Activated CD4-positive, alpha-beta memory T cell treated with anti-CD3 and anti-CD28 coated beads, Interleukin-2, amount 10 ng/mL, durations not matched to agents 7 days and 5 days (primary cell): Measurements from ENCODE around the gene ARFIP1. TPM values are rescaled to one million over a fixed set of nuclear protein-coding genes. Genes with fewer than 3 reads are reported as not detected.
"Not testable (repeated sequence)": the region's sequence is repeated elsewhere in the genome, so short reads cannot be mapped to it uniquely, and the experiment has no call there.

Experiments used
- CTCF ChIA-PET: fragments of 350-600 bp; sonication (Branson Sonifier 250); formaldehyde crosslinking; loops from one replicate; lab custom pipeline; 2021; ENCODE audit warnings: antibody characterized with exemption, inconsistent platforms; lab: Charles Lee
- POLR2A ChIA-PET: fragments of 350-600 bp; sonication (Branson Sonifier 250); formaldehyde crosslinking; loops from one replicate; lab custom pipeline; 2021; ENCODE audit warnings: antibody characterized with exemption; lab: Charles Lee
- DNase-seq: peaks from one replicate; pipeline ENCODE4 v3.0.0-alpha.2; 2020
- H3K27ac Mint-ChIP-seq: one replicate; pipeline ENCODE4 v1.8.0; 2021; ENCODE audit warnings: mild to moderate bottlenecking, mixed read lengths
- H3K27me3 Mint-ChIP-seq: one replicate; pipeline ENCODE4 v1.8.0; 2021; ENCODE audit warnings: mixed read lengths
- H3K36me3 Mint-ChIP-seq: one replicate; pipeline ENCODE4 v1.8.0; 2021; ENCODE audit warnings: low read depth, mixed read lengths
- H3K4me1 Mint-ChIP-seq: one replicate; pipeline ENCODE4 v1.8.0; 2021; ENCODE audit warnings: mixed read lengths
- H3K4me3 Mint-ChIP-seq: one replicate; pipeline ENCODE4 v1.8.0; 2021; ENCODE audit warnings: mild to moderate bottlenecking, mixed read lengths
- H3K9me3 Mint-ChIP-seq: one replicate; pipeline ENCODE4 v1.8.0; 2021; ENCODE audit warnings: mixed read lengths
- total RNA-seq, 2 experiments: library from RNA; stranded (reverse); gene quantifications; one replicate each; pipeline ENCODE4 v1.2.3, GENCODE V29; 2021

ARFIP1 gene
- total RNA-seq, 2 experiments from 2014 or later: 15.5 to 16.3 TPM

DNA sequence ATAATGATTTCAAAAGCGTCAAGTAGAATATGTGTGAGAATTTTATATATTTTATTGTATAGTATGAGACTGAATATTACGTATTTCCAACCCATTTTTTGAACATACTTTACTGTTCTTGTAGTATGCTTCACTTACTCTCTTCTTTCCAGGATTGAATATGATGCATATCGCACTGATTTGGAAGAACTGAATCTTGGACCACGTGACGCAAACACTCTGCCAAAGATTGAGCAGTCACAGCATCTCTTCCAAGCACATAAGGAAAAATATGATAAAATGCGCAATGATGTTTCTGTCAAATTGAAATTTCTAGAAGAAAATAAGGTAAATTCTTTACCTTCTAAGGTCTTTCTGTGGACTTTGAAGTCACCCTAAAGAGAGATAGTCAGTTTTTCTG, 108.2 kb downstream of the ARFIP1 start:
- CTCF ChIA-PET: no interaction called here
- POLR2A ChIA-PET: no interaction called here

DNA sequence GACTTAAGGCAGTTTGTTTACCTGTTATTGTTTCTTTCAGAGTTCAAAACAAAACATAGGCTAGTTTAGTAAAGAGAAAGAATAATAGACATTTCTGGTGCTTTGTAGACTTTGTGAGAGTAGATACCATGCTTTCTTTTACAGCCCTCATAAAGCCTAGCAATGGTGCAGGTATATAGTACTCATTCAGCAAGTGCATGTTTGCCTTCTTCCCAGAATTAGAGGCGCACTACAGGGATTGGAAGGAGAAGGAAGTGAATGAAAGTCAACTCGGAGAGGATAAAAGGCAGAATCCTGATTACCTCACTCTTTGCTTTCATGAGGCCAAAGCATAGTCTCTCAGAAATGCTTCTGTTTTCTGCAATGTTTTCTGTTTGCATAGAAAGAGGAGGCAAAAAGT, 113.2 kb downstream of the ARFIP1 start:
- DNase-seq: no peak
- Mint-ChIP-seq H3K27ac (no peak overlapping the region), H3K36me3 (peaks cover 13% of the 10 kb centered on the region), H3K27me3 (no peaks in the 10 kb centered on the region), H3K9me3 (no peaks in the 10 kb centered on the region), H3K4me1 (no peaks in the 10 kb centered on the region), H3K4me3 (no peak overlapping the region)
- ChIA-PET CTCF (no interaction called here), POLR2A (no interaction called here)

More for the DNA sequence above, 108.2 kb downstream of the ARFIP1 start:
- no peak overlapping the region for H3K27ac Mint-ChIP-seq
- no peak for DNase-seq
- peaks cover 9% of the 10 kb centered on the region for H3K36me3 Mint-ChIP-seq
- H3K4me3 Mint-ChIP-seq: no peak overlapping the region
- H3K27me3 Mint-ChIP-seq: no peaks in the 10 kb centered on the region
- no peaks in the 10 kb centered on the region for H3K9me3 Mint-ChIP-seq
- no peaks in the 10 kb centered on the region for H3K4me1 Mint-ChIP-seq

DNA sequence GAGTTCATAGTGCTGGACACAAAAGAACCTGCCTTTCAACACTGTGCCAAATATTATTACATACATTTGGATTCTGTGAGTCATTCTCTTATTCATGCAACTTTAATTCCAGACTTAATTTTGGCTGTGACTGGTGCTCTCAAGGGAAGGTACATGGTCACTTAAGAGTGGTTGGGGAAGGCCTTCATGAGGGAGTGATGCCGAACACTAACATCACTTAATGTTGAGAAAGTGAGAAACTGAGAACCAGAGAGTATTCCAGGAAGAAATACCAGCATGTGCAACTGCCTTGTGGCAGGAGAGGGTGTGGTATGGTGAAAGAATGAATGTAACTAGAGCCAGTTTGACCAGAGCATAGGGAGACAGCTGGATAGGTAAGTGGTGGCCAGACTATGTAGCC, 114.9 kb downstream of the ARFIP1 start:
- H3K27ac Mint-ChIP-seq: no peak overlapping the region
- no peak for DNase-seq
- H3K4me1 Mint-ChIP-seq: peaks cover 2% of the 10 kb centered on the region
- H3K9me3 Mint-ChIP-seq: no peaks in the 10 kb centered on the region
- H3K4me3 Mint-ChIP-seq: no peak overlapping the region
- ChIA-PET CTCF (no interaction called here), POLR2A (no interaction called here)
- no peaks in the 10 kb centered on the region for H3K27me3 Mint-ChIP-seq
- peaks cover 13% of the 10 kb centered on the region for H3K36me3 Mint-ChIP-seq

DNA sequence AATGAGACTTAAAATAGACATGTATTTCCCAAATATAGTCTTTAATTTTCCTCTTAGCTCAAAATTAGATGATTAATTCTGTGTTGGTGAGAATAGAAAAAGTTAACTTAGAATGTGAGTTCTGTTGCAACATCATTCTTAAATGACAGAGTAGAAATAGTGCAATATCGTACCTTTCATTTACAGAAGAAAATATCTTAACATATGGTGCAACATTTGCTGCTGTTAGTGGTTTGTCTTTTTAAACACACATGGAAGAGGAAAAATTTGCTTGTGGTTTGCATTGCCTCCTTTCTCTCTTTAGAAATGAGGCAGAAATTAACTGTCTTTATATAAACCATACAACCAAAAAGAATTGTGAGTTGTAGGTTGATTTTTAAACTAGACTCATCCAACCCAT, 117.1 kb downstream of the ARFIP1 start:
- ChIA-PET CTCF (no interaction called here), POLR2A (no interaction called here)
- Mint-ChIP-seq H3K27ac (no peak overlapping the region), H3K36me3 (peaks cover 8% of the 10 kb centered on the region), H3K4me3 (no peak overlapping the region), H3K4me1 (peaks cover 2% of the 10 kb centered on the region), H3K9me3 (no peaks in the 10 kb centered on the region), H3K27me3 (no peaks in the 10 kb centered on the region)
- DNase-seq: no peak

DNA sequence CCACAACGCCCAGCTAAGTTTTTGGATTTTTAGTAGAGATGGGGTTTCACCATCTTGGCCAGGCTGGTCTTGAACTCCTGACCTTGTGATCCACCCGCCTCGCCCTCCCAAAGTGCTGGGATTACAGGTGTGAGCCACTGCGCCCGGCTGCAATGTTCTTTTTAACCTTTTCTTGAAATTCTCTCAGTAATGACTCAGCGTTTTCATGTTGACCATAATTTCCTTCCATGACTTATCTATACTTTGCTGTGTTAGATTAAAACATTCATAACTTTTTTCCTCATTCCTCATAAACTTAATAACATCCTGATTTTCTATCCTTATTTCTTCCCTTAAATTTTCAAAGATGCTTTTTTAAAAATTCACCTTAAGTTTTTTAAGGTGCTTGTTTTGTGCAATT, 118.4 kb downstream of the ARFIP1 start:
- POLR2A ChIA-PET, H3K36me3 Mint-ChIP-seq, H3K9me3 Mint-ChIP-seq, H3K4me1 Mint-ChIP-seq, H3K27ac Mint-ChIP-seq, CTCF ChIA-PET, DNase-seq, H3K27me3 Mint-ChIP-seq, H3K4me3 Mint-ChIP-seq: not testable (repeated sequence)

DNA sequence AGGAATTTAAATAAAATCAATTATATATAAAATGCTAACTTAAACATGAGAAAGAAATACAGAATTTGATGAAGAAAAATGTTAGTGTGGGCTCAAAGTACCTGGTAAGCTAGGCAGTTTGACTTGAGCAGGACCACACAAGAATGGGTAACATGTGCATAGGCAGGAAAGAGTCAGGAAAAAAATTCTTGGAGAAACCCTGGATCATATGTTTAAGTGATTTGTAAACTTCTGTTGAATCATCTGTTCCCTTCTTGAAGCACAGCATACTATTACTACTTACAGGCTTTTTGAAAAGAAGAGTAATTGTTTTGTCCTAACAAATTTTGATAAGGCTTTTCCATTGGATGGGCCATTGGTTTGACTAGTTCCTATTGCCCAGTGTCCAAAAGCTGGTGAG, 118.9 kb downstream of the ARFIP1 start:
- Mint-ChIP-seq H3K4me3 (no peak overlapping the region), H3K27ac (no peak overlapping the region), H3K4me1 (peaks cover 2% of the 10 kb centered on the region), H3K36me3 (peaks cover 4% of the 10 kb centered on the region), H3K9me3 (no peaks in the 10 kb centered on the region), H3K27me3 (no peaks in the 10 kb centered on the region)
- POLR2A ChIA-PET: no interaction called here
- CTCF ChIA-PET: no interaction called here
- no peak for DNase-seq

DNA sequence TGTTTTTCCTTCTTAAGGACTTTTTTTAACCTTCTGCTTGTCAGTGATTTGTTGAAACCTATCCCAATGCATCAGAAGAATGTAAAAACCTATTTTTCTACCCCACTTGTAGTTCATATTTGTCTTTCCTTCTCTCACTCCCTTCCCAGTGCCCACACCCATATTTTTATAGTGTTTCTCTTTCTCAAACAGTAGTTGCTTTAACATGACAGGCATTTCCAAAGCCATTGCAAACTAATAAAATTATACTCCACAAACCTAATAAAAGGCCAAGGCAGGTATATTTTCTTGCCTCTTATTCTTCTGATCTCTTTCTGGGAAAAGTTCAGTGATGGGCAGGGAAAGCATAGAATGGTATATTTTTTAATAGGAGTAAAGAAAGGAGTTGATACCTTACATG, 120.6 kb downstream of the ARFIP1 start:
- Mint-ChIP-seq H3K9me3 (no peaks in the 10 kb centered on the region), H3K4me3 (no peak overlapping the region)
- CTCF ChIA-PET: no interaction called here

DNA sequence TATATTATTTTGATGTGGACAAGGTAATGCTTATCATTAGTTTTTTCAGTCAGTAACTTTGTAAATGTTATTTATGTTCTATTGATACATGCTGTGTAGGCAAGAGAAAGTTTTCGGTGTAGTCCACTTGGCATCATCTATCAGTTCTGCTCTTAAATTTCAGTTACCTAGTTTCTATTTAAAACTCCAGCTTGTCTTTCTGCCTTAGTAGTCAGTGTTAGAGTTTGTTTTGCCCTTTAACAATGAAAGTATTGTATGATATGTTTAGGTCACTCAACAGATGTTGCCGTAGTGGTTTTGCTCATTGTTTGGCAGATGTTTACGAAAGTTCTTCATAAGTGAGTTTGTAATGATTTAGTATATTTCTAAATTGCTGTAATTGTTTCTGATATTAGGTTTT, 121.5 kb downstream of the ARFIP1 start:
- ChIA-PET CTCF (no interaction called here), POLR2A (no interaction called here)
- no peak overlapping the region for H3K4me3 Mint-ChIP-seq
- DNase-seq: no peak
- peaks cover 5% of the 10 kb centered on the region for H3K36me3 Mint-ChIP-seq
- H3K9me3 Mint-ChIP-seq: no peaks in the 10 kb centered on the region
- peaks cover 2% of the 10 kb centered on the region for H3K4me1 Mint-ChIP-seq
- no peak overlapping the region for H3K27ac Mint-ChIP-seq
- H3K27me3 Mint-ChIP-seq: no peaks in the 10 kb centered on the region

More for the DNA sequence above, 120.6 kb downstream of the ARFIP1 start:
- H3K36me3 Mint-ChIP-seq: peaks cover 3% of the 10 kb centered on the region
- no peaks in the 10 kb centered on the region for H3K27me3 Mint-ChIP-seq
- POLR2A ChIA-PET: no interaction called here
- H3K4me1 Mint-ChIP-seq: peaks cover 2% of the 10 kb centered on the region
- no peak for DNase-seq
- no peak overlapping the region for H3K27ac Mint-ChIP-seq

DNA sequence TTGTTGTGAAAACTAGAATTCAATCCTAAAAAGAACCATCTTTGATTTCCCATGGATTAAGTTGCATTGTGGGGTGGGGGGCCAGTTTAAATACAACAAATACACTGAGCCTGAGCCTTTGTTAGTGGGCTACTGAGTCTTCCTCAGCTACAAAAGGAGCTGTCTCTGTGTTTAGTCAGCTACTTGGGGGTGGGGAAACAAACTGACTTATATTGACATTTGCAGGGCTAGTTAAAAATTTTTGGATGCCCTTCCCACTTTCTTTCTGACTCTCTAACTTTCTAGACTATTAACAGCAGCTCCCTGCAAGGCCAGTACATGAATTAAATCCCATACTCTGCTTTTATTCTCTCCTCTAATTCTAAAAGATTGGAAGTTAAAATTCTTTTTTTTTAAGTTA, 123.9 kb downstream of the ARFIP1 start:
- POLR2A ChIA-PET: no interaction called here
- H3K36me3 Mint-ChIP-seq: peaks cover 12% of the 10 kb centered on the region
- no peaks in the 10 kb centered on the region for H3K4me1 Mint-ChIP-seq
- no peaks in the 10 kb centered on the region for H3K27me3 Mint-ChIP-seq
- no peak for DNase-seq
- no peak overlapping the region for H3K4me3 Mint-ChIP-seq
- CTCF ChIA-PET: interaction anchor here (0.9 kb wide), 1 partner anchor 11 kb away, joined by 3 read pairs; no protein-coding TSS in a partner anchor
- H3K9me3 Mint-ChIP-seq: no peaks in the 10 kb centered on the region
- H3K27ac Mint-ChIP-seq: no peak overlapping the region

DNA sequence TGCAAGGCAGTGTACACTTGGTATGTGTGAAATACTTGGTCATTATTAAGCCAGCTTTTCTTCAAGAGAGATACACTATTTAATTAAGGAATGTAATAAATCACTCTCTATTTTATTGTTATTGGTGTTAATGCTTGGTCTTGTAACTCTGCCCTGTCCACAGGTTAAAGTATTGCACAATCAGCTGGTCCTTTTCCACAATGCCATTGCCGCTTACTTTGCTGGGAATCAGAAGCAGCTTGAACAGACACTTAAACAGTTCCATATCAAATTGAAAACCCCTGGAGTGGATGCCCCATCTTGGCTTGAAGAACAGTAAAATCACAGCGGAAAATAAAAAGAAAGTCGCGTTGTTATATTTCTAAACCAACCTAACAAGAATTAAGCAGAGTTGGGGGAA, 130.1 kb downstream of the ARFIP1 start:
- Mint-ChIP-seq H3K27ac (no peak overlapping the region), H3K9me3 (no peaks in the 10 kb centered on the region), H3K4me1 (no peaks in the 10 kb centered on the region), H3K36me3 (peaks cover 19% of the 10 kb centered on the region), H3K27me3 (no peaks in the 10 kb centered on the region), H3K4me3 (no peak overlapping the region)
- DNase-seq: no peak
- CTCF ChIA-PET: no interaction called here
- POLR2A ChIA-PET: no interaction called here

DNA sequence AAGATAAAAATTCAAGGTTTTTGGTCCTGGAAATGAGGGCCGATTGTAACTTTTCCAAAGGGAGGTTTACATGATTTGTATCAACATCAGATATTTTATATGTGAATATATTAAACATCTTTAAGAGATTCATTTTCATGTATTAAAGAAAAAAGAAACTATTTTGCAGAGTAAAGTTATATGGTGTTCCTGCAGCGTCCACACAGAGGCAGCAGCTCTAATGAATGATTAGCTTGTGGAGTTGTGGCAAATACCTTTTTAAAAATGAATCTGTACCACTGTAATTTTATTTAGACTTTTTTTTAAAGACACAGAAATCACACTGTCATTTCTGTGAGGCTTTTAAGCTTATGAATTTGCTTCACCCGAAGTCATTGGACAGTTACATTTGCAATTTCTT, 130.8 kb downstream of the ARFIP1 start:
- no peaks in the 10 kb centered on the region for H3K27me3 Mint-ChIP-seq
- H3K4me3 Mint-ChIP-seq: no peak overlapping the region
- CTCF ChIA-PET: no interaction called here
- H3K4me1 Mint-ChIP-seq: no peaks in the 10 kb centered on the region
- POLR2A ChIA-PET: no interaction called here
- H3K9me3 Mint-ChIP-seq: no peaks in the 10 kb centered on the region
- no peak overlapping the region for H3K27ac Mint-ChIP-seq
- H3K36me3 Mint-ChIP-seq: peaks cover 19% of the 10 kb centered on the region
- no peak for DNase-seq

DNA sequence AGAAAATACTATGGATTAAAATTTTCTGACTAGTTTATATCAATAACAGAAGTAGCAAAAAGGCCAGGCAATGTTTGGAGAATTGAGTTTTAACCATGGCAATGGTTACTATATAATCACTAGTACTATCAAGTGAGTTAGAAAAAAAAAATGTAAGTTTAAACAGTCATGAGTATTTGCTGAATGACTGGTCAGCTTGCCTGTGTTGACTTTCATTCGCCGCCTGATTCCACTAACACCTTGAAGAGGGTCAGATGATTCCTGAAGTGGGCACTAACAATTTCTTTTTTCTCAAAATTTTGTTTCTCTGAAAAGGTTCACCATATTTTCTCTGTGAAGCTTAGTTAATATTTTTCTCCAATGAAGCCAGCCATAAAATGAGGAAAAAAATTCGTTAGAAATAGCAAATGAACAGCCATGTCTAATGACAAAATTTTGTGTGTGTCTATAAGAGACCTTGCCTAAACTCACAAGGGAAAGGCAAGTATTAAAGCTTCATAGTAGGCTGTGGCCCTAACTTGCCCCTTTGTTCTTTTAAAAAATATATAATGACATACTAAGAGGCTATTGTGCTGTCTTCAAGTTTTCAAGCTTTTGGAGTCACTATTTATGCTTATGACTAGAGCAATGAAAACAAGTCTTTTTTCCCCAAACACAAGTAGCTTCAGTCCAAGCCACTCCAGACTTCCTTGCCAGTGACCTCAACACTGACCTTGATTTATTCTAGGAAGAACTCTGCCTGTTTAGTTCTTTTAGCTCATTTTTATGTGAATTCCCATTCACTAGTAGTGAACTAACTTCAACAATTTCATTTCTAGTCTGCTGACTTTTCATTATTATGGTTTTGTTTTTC, 138.0 kb downstream of the ARFIP1 start:
- ChIA-PET POLR2A (no interaction called here), CTCF (no interaction called here)
- no peak for DNase-seq
- Mint-ChIP-seq H3K4me1 (no peaks in the 10 kb centered on the region), H3K4me3 (no peak overlapping the region), H3K9me3 (peaks cover 12% of the 10 kb centered on the region), H3K27ac (no peak overlapping the region), H3K27me3 (no peaks in the 10 kb centered on the region), H3K36me3 (peaks cover 22% of the 10 kb centered on the region)

DNA sequence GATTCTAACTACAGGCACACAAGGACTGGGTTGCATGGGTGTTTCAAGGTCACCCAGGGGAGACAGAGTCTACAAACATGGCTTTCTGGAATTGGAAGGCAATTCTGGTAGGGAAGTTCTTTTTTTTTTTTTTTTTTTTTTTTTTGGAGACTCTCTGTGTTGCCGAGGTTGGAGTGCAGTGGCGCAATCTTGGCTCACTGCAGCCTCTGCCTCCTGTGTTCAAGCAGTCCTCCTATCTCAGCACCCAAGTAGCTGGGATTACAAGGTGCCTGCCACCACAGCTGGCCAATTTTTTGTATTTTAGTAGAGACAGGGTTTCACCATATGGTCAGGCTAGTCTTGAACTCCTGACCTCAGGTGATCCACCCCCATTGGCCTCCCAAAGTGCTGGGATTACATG, 140.1 kb downstream of the ARFIP1 start:
- POLR2A ChIA-PET: no interaction called here
- no peak for DNase-seq
- Mint-ChIP-seq H3K9me3 (peaks cover 12% of the 10 kb centered on the region), H3K36me3 (peaks cover 22% of the 10 kb centered on the region), H3K27me3 (no peaks in the 10 kb centered on the region), H3K27ac (no peak overlapping the region), H3K4me1 (no peaks in the 10 kb centered on the region), H3K4me3 (no peak overlapping the region)
- CTCF ChIA-PET: no interaction called here

DNA sequence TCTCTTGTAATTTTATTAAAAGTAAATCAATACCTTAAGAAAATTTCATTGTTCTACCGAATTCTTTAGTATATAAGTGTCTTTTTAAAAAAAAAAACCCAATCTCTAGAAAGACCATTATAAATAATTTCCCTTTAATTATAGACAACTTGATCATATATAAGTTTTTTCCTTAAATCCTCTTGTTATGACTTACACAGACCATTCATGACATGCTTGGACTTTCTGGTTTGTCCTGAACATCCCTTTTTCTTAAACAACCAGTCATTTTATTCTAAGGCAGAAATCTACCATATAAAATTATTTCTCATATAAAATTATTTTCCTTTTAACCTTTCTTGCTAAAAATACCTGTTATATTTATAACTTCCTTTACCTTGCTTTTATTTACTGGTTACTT, 141.0 kb downstream of the ARFIP1 start:
- no peaks in the 10 kb centered on the region for H3K27me3 Mint-ChIP-seq
- DNase-seq: no peak
- ChIA-PET POLR2A (no interaction called here), CTCF (no interaction called here)
- peaks cover 12% of the 10 kb centered on the region for H3K9me3 Mint-ChIP-seq
- no peak overlapping the region for H3K4me3 Mint-ChIP-seq
- no peak overlapping the region for H3K27ac Mint-ChIP-seq
- H3K36me3 Mint-ChIP-seq: peaks cover 22% of the 10 kb centered on the region
- no peaks in the 10 kb centered on the region for H3K4me1 Mint-ChIP-seq
